Measurements from ENCODE around the gene GNGT2.

The GNGT2 gene

DNA sequence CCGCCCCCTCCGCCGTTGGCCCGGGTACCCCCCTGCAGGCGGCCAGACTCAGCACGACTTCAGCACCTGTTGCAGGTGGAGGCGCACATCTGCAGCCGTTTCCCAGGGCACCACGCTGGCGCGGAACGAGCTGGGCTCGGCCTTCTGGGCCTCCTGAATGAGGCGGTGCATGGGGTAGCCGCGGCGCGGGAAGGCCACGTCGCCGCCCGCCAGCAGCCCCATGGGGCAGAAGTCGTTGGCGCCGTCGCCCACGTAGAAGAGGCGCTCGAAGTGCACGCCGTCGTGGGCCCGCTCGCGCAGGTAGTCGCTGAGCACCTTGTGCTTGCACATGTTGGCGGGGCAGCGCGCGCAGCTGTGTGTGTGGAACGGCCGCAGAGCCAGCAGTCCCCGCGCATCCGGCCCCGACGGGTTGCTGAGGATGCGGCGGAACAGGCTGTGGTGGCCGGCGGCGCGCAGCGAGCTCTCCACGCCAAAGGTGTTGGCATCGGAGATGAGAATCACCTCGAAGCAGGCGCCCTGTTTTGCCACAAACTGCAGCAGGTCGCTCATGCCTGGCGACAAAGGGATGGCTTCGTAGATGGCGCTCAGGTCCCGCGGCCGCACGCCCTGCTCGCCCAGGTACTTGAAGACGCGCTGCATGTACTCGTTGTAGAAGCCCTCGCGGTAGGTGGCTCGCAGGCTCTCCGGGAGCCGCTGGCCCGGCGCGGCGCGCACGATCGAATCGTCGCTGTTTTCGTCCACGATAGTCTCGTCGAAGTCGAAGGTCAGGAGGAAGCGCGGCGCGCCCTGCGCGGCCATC is 14.0 kb upstream of the GNGT2 start:
- intact Hi-C loops (cut with DNase I; ENCODE audit: low total_unique reads) = loop anchor here (5.0 kb wide), 1 partner anchor 68 kb away; no protein-coding TSS in a partner anchor
- peaks cover 0 to 93% of the 10 kb centered on the region in 2 donors for H3K27me3 ChIP-seq
- no peak for DNase-seq
- TF ChIP-seq, protein P1, sequence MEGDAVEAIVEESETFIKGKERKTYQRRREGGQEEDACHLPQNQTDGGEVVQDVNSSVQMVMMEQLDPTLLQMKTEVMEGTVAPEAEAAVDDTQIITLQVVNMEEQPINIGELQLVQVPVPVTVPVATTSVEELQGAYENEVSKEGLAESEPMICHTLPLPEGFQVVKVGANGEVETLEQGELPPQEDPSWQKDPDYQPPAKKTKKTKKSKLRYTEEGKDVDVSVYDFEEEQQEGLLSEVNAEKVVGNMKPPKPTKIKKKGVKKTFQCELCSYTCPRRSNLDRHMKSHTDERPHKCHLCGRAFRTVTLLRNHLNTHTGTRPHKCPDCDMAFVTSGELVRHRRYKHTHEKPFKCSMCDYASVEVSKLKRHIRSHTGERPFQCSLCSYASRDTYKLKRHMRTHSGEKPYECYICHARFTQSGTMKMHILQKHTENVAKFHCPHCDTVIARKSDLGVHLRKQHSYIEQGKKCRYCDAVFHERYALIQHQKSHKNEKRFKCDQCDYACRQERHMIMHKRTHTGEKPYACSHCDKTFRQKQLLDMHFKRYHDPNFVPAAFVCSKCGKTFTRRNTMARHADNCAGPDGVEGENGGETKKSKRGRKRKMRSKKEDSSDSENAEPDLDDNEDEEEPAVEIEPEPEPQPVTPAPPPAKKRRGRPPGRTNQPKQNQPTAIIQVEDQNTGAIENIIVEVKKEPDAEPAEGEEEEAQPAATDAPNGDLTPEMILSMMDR (IDR thresholded peaks at IDR 0.05) = no peak
- H3K27ac ChIP-seq = no peak overlapping the region
- peaks cover 0 to 21% (median 15%) of the 10 kb centered on the region in 4 donors for H3K4me1 ChIP-seq
- no peaks in the 10 kb centered on the region for H3K9me3 ChIP-seq
- peak overlapping the region in 1 of 2 donors; percentile 26 for H3K4me3 ChIP-seq
- no peaks in the 10 kb centered on the region for H3K36me3 ChIP-seq

DNA sequence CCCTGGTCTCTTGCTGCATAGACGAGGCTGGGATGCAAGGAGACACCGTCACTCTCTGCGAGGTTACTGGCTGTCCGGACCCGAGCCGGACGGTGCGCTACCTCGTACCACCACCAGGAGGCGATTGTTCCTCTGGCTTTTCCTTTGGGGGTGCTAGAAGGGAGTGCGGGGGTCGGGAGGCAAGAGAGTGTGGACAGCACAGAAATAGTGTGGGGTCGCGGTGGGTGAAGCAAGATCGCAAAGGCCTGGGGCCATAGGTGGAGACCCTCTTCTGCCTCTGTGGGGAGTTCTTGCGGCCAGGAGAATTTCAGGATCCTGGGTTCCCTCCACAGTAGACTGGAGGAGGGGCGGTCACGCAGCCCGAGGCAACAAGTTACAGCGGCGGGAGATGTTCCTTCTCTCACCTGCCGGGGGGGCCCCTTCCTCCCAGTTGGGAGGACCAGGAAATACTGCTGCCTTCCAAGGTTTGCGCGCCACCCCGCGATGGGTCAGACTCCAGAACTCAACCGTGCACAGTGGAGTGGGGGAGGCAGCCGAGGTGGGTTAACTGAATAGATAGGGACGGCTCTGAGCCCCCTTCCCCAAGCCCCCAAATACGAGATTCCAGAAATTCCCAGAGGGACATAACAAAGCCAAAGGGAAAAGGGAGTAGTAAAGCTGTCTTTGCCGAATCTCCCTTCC is 13.3 kb upstream of the GNGT2 start:
- peaks cover 0 to 92% of the 10 kb centered on the region in 2 donors for H3K27me3 ChIP-seq
- H3K36me3 ChIP-seq = no peaks in the 10 kb centered on the region

DNA sequence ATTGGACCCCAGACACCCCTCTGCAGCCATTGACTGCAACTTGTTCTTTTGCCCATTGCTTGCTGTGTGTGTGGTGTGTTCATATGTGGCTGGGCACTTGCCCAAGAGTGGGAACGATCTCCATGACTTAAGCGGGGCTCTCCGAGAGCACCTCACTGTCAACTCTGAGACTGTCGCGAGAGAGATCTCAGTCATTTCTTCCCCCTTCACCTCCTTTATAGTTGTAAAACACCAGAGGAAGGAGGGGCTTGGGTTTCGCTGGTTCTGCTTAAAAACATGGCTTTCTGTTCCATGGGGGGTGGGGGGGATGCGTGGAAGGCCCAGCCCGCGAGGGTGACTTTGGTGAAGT is 12.8 kb upstream of the GNGT2 start:
- H3K4me3 ChIP-seq = no peak overlapping the region
- H3K36me3 ChIP-seq = no peaks in the 10 kb centered on the region
- H3K27ac ChIP-seq = no peak overlapping the region
- peaks cover 0 to 22% (median 15%) of the 10 kb centered on the region in 4 donors for H3K4me1 ChIP-seq
- H3K9me3 ChIP-seq = no peaks in the 10 kb centered on the region
- DNase-seq = no peak
- intact Hi-C loops (cut with DNase I; ENCODE audit: low total_unique reads) = loop anchor here (5.0 kb wide), 1 partner anchor 69 kb away; no protein-coding TSS in a partner anchor
- TF ChIP-seq, protein P1 (IDR thresholded peaks at IDR 0.05) = no peak
- peaks cover 0 to 93% of the 10 kb centered on the region in 2 donors for H3K27me3 ChIP-seq

More for the DNA sequence above, 13.3 kb upstream of the GNGT2 start:
- TF ChIP-seq, protein P1 (IDR thresholded peaks at IDR 0.05) = peak; percentile 67 to 69
- H3K27ac ChIP-seq = no peak overlapping the region
- H3K4me1 ChIP-seq = peaks cover 0 to 22% (median 15%) of the 10 kb centered on the region in 4 donors
- intact Hi-C loops (cut with DNase I; ENCODE audit: low total_unique reads) = loop anchor here (5.0 kb wide), 1 partner anchor 69 kb away; no protein-coding TSS in a partner anchor
- peak overlapping the region in 1 of 2 donors; percentile 26 for H3K4me3 ChIP-seq
- no peaks in the 10 kb centered on the region for H3K9me3 ChIP-seq
- DNase-seq = no peak

DNA sequence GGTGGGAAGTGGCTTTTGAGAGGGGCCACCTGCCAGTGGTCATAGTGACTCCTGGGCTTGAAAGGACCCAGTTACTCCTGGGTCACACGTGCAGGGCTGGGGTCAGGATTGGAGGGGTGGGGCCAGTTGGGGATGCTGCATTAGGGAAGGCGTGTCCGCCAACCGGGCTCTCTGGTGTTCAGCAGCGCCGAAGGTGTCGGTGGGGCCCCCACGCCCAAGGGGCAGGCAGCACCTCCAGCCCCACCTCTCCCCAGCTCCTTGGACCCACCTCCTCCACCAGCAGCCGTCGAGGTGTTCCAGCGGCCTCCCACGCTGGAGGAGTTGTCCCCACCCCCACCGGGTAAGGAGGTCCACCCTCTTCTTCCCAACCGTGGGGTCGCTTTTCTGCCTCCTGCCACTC is 9.6 kb upstream of the GNGT2 start:
- no peaks in the 10 kb centered on the region for H3K36me3 ChIP-seq
- intact Hi-C loops (cut with DNase I; ENCODE audit: low total_unique reads) = loop anchor here (5.0 kb wide), 1 partner anchor 72 kb away; no protein-coding TSS in a partner anchor
- H3K27me3 ChIP-seq = peaks cover 0 to 71% of the 10 kb centered on the region in 2 donors
- no peak overlapping the region for H3K4me3 ChIP-seq
- TF ChIP-seq, protein P1 (IDR thresholded peaks at IDR 0.05) = no peak
- H3K27ac ChIP-seq = no peak overlapping the region
- no peak for DNase-seq
- no peaks in the 10 kb centered on the region for H3K9me3 ChIP-seq
- peaks cover 0 to 21% (median 19%) of the 10 kb centered on the region in 4 donors for H3K4me1 ChIP-seq

DNA sequence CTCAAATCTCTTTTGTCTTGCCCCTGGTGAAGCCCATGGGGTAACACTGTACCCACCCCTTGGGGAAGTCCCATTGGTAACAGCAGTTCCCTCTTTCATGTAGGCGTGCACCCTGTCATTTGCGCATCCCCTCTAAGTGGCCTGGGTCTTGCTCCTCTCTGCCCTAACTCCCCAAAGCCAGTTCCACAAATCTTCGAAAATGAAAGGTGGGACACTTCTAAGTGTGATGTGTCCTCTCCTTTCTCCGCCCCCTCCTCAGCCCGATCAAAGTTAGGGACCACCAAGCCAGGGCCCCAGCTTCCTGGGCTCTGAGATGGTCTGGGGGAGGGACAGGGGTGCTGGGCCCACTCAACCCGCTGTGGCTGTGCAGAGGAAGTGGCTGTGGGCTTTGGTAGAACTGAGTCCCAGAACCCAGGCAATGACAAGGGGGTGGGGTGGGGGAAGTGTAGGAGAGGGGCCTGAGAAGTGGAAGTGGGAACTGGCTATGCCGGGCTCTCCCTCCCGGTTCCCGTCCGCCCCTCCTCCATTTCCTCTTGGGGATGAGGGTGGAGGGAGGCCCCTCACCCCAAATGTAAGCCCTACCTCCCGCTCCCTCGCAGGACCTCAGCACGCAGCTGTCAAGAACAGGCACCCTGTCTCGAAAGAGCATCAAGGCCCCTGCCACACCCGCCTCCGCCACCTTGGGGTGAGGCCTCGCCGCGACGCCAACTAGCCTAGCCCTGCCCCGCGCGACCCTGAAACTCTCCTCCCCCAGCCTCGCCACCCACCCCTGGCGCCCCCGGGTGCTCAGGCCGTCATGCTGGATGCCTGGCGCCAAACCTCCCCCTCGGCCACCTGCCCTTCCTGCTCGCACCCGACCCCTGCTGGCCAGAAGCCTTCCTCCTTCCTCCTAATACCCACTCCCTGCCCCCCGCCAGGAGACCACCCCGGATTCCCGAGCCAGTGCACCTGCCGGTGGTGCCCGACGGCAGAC is 8.9 kb upstream of the GNGT2 start:
- Histone ChIP-seq H3K27ac (no peak overlapping the region), H3K27me3 (peaks cover 0 to 64% of the 10 kb centered on the region in 2 donors), H3K4me1 (peaks cover 0 to 15% (median 12%) of the 10 kb centered on the region in 4 donors), H3K36me3 (no peaks in the 10 kb centered on the region), H3K9me3 (no peaks in the 10 kb centered on the region), H3K4me3 (no peak overlapping the region)
- TF ChIP-seq, protein P1 (IDR thresholded peaks at IDR 0.05) = no peak
- intact Hi-C loops (cut with DNase I; ENCODE audit: low total_unique reads) = no loop called here
- no peak for DNase-seq

All from tibial artery (tissue), 4 donors.